HepG2 (cell line): Measurements from ENCODE around the gene SLAMF9. TPM values are rescaled to one million over a fixed set of nuclear protein-coding genes. Genes with fewer than 3 reads are reported as not detected.
A peak's percentile ranks its signal among the peaks of the same experiment; 100 is the strongest.

ENCODE experiments used
- BCL6 ChIP-seq: IDR thresholded peaks from 2 replicates; pipeline ENCODE4 v1.6.1; 2016; ENCODE audit warnings: missing genetic modification reagents, missing compliant biosample characterization
- DPF2 ChIP-seq: sonication (generic); formaldehyde crosslinking; IDR thresholded peaks from 2 replicates; pipeline ENCODE4 v1.4.0; 2020; ENCODE audit warnings: mild to moderate bottlenecking, low read depth, missing genetic modification reagents, borderline replicate concordance
- FOXO1 ChIP-seq: sonication (generic); formaldehyde crosslinking; IDR thresholded peaks from 2 replicates; pipeline ENCODE4 v1.4.0; 2020; ENCODE audit warnings: missing genetic modification reagents
- HNRNPH1 ChIP-seq: fragments of 200-400 bp; formaldehyde crosslinking; optimal IDR thresholded peaks from 2 replicates; pipeline ENCODE3; 2017; ENCODE audit warnings: mild to moderate bottlenecking, low read depth, low read length
- MAFF ChIP-seq: IDR thresholded peaks from 2 replicates; pipeline ENCODE4 v1.6.1; 2011; ENCODE audit warnings: low read depth, low read length, improper control_type of control experiment
- MBD4 ChIP-seq: IDR thresholded peaks from 2 replicates; pipeline ENCODE4 v1.6.1; 2012; ENCODE audit warnings: low read length, inconsistent platforms, borderline replicate concordance
- MBNL3 ChIP-seq: fragments of 250-450 bp; sonication (Bioruptor Pico); conservative IDR thresholded peaks from 2 replicates; pipeline ENCODE4 v1.8.0; 2022; ENCODE audit warnings: mild to moderate bottlenecking, inconsistent platforms
- MTF2 ChIP-seq: sonication (generic); formaldehyde crosslinking; IDR thresholded peaks from 2 replicates; pipeline ENCODE4 v1.5.0; 2020; ENCODE audit warnings: missing genetic modification reagents, borderline replicate concordance
- MXD4 ChIP-seq: IDR thresholded peaks from 2 replicates; pipeline ENCODE4 v1.6.1; 2016; ENCODE audit warnings: mild to moderate bottlenecking, missing biosample characterization, missing genetic modification reagents
- NFRKB ChIP-seq: fragments of 450-650 bp; IDR thresholded peaks from 2 replicates; pipeline ENCODE4 v1.6.1; 2017
- NPAS2 ChIP-seq: sonication (generic); formaldehyde crosslinking; IDR thresholded peaks from 2 replicates; pipeline ENCODE4 v1.8.0; 2022; ENCODE audit warnings: mild to moderate bottlenecking, missing genetic modification reagents, borderline replicate concordance
- NR2C2 ChIP-seq: sonication (generic); formaldehyde crosslinking; IDR thresholded peaks from 2 replicates; pipeline ENCODE4 v1.4.0; 2020; ENCODE audit warnings: missing genetic modification reagents, mild to moderate bottlenecking, moderate library complexity, borderline replicate concordance
- STAG1 ChIP-seq: sonication (generic); formaldehyde crosslinking; IDR thresholded peaks from 2 replicates; pipeline ENCODE4 v1.4.0; 2020; ENCODE audit warnings: missing genetic modification reagents
- STAT6 ChIP-seq: sonication (generic); formaldehyde crosslinking; IDR thresholded peaks from 2 replicates; pipeline ENCODE4 v1.4.0; 2020; ENCODE audit warnings: missing genetic modification reagents, mild to moderate bottlenecking, borderline replicate concordance
- TCF12 ChIP-seq, 2 experiments: fragments of 450-650 bp in 1 of 2; sonication (generic) in 1 of 2; formaldehyde crosslinking in 1 of 2; IDR thresholded peaks; 2 replicates each; pipeline versions ENCODE4 v1.6.1 to v1.8.0; 2017 to 2022; ENCODE audit warnings: antibody characterized with exemption in 1 of 2, mild to moderate bottlenecking in 1 of 2, missing genetic modification reagents in 1 of 2, moderate library complexity in 1 of 2
- THYN1 ChIP-seq: sonication (generic); formaldehyde crosslinking; IDR thresholded peaks from 2 replicates; pipeline ENCODE4 v1.8.1; 2023; ENCODE audit warnings: low read depth, mild to moderate bottlenecking, moderate library complexity, missing genetic modification reagents, borderline replicate concordance
- UBTF ChIP-seq: sonication (generic); formaldehyde crosslinking; IDR thresholded peaks from 2 replicates; pipeline ENCODE4 v1.4.0; 2020; ENCODE audit warnings: mild to moderate bottlenecking, missing genetic modification reagents
- XRCC5 ChIP-seq: fragments of 200-400 bp; formaldehyde crosslinking; optimal IDR thresholded peaks from 2 replicates; pipeline ENCODE3; 2017; ENCODE audit warnings: mild to moderate bottlenecking, low read length
- YEATS2 ChIP-seq: sonication (generic); formaldehyde crosslinking; IDR thresholded peaks from 2 replicates; pipeline ENCODE4 v1.4.0; 2020; ENCODE audit warnings: missing genetic modification reagents, borderline replicate concordance
- ZNF354B ChIP-seq: sonication (generic); formaldehyde crosslinking; IDR thresholded peaks from 2 replicates; pipeline ENCODE4 v1.8.0; 2022; ENCODE audit warnings: mild to moderate bottlenecking, missing genetic modification reagents
- ZNF432 ChIP-seq: sonication (generic); formaldehyde crosslinking; IDR thresholded peaks from 2 replicates; pipeline ENCODE4 v1.5.0; 2020; ENCODE audit warnings: missing genetic modification reagents, mild to moderate bottlenecking, borderline replicate concordance
- ZNF556 ChIP-seq: sonication (generic); formaldehyde crosslinking; IDR thresholded peaks from 2 replicates; pipeline ENCODE4 v1.4.0; 2020; ENCODE audit warnings: mild to moderate bottlenecking, missing genetic modification reagents, borderline replicate concordance
- ZNF557 ChIP-seq: sonication (generic); formaldehyde crosslinking; IDR thresholded peaks from 2 replicates; pipeline ENCODE4 v1.4.0; 2020; ENCODE audit warnings: missing genetic modification reagents
- ZNF782 ChIP-seq: sonication (generic); formaldehyde crosslinking; IDR thresholded peaks from 2 replicates; pipeline ENCODE4 v1.4.0; 2020; ENCODE audit warnings: missing genetic modification reagents, mild to moderate bottlenecking, borderline replicate concordance
- ZSCAN12 ChIP-seq: sonication (generic); formaldehyde crosslinking; IDR thresholded peaks from 2 replicates; pipeline ENCODE4 v1.9.0; 2021; ENCODE audit warnings: mild to moderate bottlenecking, missing genetic modification reagents
- polyA plus RNA-seq, 8 experiments: library from polyadenylated mRNA; depleted of rRNA in 3 of 8; stranded (reverse) in 7 of 8; unstranded in 1 of 8; fragments of >200 nt; fragmentation: Illumina TruSeq in 4 of 8; extraction: Trizol in 4 of 8; gene quantifications; 2 replicates each; pipeline versions ENCODE4 v1.2.1 to v1.2.3, GENCODE V29; 2011 to 2016; ENCODE audit warnings: low read depth in 4 of 8, missing spikeins in 1 of 8, mixed read lengths in 1 of 8; ENCODE audit not compliant: insufficient read depth in 1 of 8
- total RNA-seq, 5 experiments: library from RNA; depleted of rRNA; stranded (reverse); fragments of >200 nt; fragmentation: Illumina TruSeq; extraction: Trizol; gene quantifications; 2 replicates each; pipeline ENCODE4 v1.2.3, GENCODE V29; 2016; ENCODE audit warnings: low read depth in 1 of 5
- TF ChIP-seq, protein P1 (sequence below): sonication (generic); formaldehyde crosslinking; IDR thresholded peaks from 2 replicates; pipeline ENCODE4 v1.8.1; 2023; ENCODE audit warnings: mild to moderate bottlenecking, moderate library complexity, missing genetic modification reagents

The SLAMF9 gene
- total and polyA plus RNA-seq, 2 of the 13 experiments (the other 11 are each of a cell fraction or from before 2014, with no cell fraction given), result 0.82 TPM; not detected in 1

DNA sequence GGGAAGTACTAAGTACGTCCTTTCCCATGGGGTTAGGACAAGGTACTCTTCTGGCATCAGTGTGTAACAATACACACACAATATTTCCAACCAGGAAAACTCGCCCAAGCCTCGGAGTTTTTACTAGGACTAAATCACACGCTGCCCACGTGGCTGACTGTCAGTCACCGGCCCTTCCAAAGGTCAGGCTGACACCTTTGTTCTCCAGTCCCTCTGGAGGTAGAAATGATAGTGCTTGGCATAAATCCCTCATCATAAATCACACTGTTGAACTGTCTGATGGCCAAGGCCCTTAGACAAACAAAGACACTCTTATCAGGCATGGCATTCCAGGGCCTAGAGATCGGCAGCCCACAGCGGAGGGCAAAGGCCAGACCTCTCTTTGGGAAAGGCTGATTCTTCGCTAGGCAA, 16.9 kb upstream of the SLAMF9 start (continued):
- TF ChIP-seq, protein P1, sequence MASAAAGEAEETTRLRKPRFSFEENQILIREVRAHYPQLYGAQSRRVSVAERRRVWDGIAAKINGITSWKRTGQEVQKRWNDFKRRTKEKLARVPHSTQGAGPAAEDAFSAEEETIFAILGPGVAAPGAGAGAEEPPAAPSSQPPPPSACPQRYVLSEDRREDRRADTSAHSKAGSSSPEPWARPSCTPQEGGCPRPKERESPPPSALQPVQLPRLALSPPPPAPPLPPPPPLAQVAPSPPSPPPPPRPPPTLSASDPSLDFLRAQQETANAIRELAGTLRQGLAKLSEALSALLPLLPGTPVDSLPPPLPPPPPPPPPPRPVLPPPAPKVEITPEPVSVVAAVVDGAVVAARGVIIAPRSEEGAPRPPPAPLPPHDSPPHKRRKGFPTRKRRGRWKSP, result no peak
- TF ChIP-seq MAFF (no peak), MXD4 (peak; percentile 84; the same call in 1 of the 2 replicates), FOXO1 (CRISPR knock-in tag) (peak; percentile 40; the same call in 1 of the 2 replicates), ZNF432 (CRISPR knock-in tag) (no peak), THYN1 (no peak), MTF2 (no peak), UBTF (CRISPR knock-in tag) (no peak), NPAS2 (CRISPR knock-in tag) (no peak), NR2C2 (CRISPR knock-in tag) (peak; percentile 37; the same call in 1 of the 2 replicates), TCF12 (IDR thresholded peaks at IDR 0.05) (no peak), TCF12 (CRISPR knock-in tag; IDR thresholded peaks at IDR 0.05) (no peak), NFRKB (no peak), ZNF782 (CRISPR knock-in tag) (no peak), ZSCAN12 (CRISPR knock-in tag) (no peak), XRCC5 (peak; percentile 56), MBNL3 (CRISPR knock-in tag) (no peak), YEATS2 (CRISPR knock-in tag) (peak; percentile 43; the same call in 1 of the 2 replicates), MBD4 (no peak), ZNF354B (CRISPR knock-in tag) (no peak), DPF2 (CRISPR knock-in tag) (peak; percentile 36; the same call in 1 of the 2 replicates), ZNF556 (CRISPR knock-in tag) (no peak), BCL6 (peak; percentile 87), ZNF557 (CRISPR knock-in tag) (no peak), HNRNPH1 (no peak), STAG1 (CRISPR knock-in tag) (no peak), STAT6 (CRISPR knock-in tag) (no peak)
